ENCODE results near the gene PUS1.

- TF ChIP-seq ZNF274 (IDR thresholded peaks at IDR 0.05; ENCODE audit: low read depth, low read length) = no peak
- no peak for TF ChIP-seq SUZ12 (IDR thresholded peaks at IDR 0.05; ENCODE audit: extremely low read depth, insufficient read depth, insufficient read length)
- TF ChIP-seq YY1 (IDR thresholded peaks at IDR 0.05; ENCODE audit: insufficient read depth, insufficient read length) = no peak
Measured at GRCh38 chr12:131894981-131895639, 34.0 kb upstream of the PUS1 start.
